Tibial artery (tissue), 4 donors: ENCODE measurements around the gene PTH1R.
A peak's percentile ranks its signal among the peaks of the same experiment; 100 is the strongest.
"Not testable (repeated sequence)": the region's sequence is repeated elsewhere in the genome, so short reads cannot be mapped to it uniquely, and the experiment has no call there.

Source experiments
- DNase-seq, 2 donors: peaks; one replicate each; pipeline ENCODE4 v3.0.0-alpha.2; 2019
- H3K27ac ChIP-seq, 2 donors: fragments of 200-600 bp; sonication (generic) in 1 of 2; 1 replicate in 1 of 2; 2 replicates in 1 of 2; pipeline ENCODE4 v1.5.1; 2018 to 2019; ENCODE audit warnings: mild to moderate bottlenecking in 1 of 2
- H3K27me3 ChIP-seq, 2 donors: fragments of 200-600 bp; sonication (generic) in 1 of 2; one replicate each; pipeline versions ENCODE4 v1.5.1 to v1.6.0; 2016 to 2019
- H3K36me3 ChIP-seq, 3 donors: fragments of 200-600 bp; sonication (generic) in 2 of 3; one replicate each; pipeline ENCODE4 v1.5.1; 2016 to 2019; ENCODE audit warnings: mild to moderate bottlenecking in 2 of 3
- H3K4me1 ChIP-seq, 4 donors: fragments of 200-600 bp; sonication (generic) in 2 of 4; 1 replicate in 3 of 4; 2 replicates in 1 of 4; pipeline ENCODE4 v1.5.1; 2016 to 2019
- H3K4me3 ChIP-seq, 2 donors: fragments of 200-600 bp; sonication (generic) in 1 of 2; 1 replicate in 1 of 2; 2 replicates in 1 of 2; pipeline ENCODE4 v1.5.1; 2018 to 2019; ENCODE audit warnings: mild to moderate bottlenecking in 2 of 2
- H3K9me3 ChIP-seq, 3 donors: fragments of 200-600 bp; sonication (generic) in 1 of 3; one replicate each; pipeline ENCODE4 v1.5.1; 2016 to 2019
- CTCF ChIP-seq, 2 experiments: fragments of 200-600 bp in 1 of 2; fragments of 450-650 bp in 1 of 2; IDR thresholded peaks; one replicate each; pipeline ENCODE4 v1.5.1; 2017 to 2019; ENCODE audit warnings: antibody characterized with exemption in 2 of 2, mild to moderate bottlenecking in 1 of 2, moderate library complexity in 1 of 2
- intact Hi-C: fragments of 100-400 bp; cut with DNase I; formaldehyde crosslinking; loops from one replicate; pipeline ENCODE4 v1.15.0; 2023; ENCODE audit warnings: low total_unique reads

PTH1R gene

GRCh38 chr3:46907960-46908293 is 30.4 kb downstream of the PTH1R start:
- Histone ChIP-seq H3K27me3 (no peaks in the 10 kb centered on the region), H3K27ac (peak overlapping the region; percentile 63 to 72), H3K9me3 (no peaks in the 10 kb centered on the region), H3K36me3 (no peaks in the 10 kb centered on the region), H3K4me1 (peaks cover 6 to 40% (median 23%) of the 10 kb centered on the region in 4 donors), H3K4me3 (no peak overlapping the region)
- no peak for DNase-seq
- intact Hi-C loops, result loop anchor here (2.0 to 5.0 kb wide), 2 partner anchors 41 to 203 kb away; no protein-coding TSS in a partner anchor
- TF ChIP-seq CTCF (IDR thresholded peaks at IDR 0.05), result no peak

DNA sequence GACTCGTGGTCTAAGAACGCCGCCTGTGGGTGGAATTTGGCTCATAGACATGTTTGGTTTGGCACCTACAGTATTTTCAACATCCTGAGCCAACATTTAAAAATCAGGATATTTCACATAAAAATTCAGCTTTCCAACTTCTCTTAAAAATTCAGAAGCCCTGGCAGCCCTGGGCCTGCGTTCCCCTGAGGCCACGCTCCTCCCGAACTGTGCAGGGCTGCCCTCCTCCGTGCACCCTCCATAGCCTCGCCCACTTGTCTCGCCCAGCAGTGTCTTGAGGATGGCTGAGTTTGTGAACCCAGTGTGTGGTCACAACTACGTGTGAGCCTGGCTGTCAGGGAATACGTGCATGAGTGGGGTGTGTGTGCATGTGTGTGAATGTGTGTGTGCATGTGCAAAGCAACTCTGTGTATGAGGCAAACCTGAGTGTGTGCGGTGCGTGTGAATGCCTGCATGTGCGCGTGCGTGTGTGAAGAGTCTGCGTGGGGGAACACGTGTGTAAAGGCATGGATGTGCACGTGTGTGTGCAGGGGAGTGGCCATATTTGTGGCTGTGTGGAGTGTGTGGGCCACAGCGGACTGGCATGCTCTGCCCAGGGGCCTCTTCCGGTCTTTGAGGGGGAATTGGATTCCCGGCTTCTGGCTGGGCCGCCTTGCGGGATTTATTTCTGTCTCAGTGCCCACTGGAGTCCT is 30.9 kb downstream of the PTH1R start:
- intact Hi-C loops, result loop anchor here (2.0 to 5.0 kb wide), 2 partner anchors 41 to 204 kb away; no protein-coding TSS in a partner anchor
- peak in 1 of 2 experiments; percentile 33 for TF ChIP-seq CTCF (IDR thresholded peaks at IDR 0.05)
- peak; percentile 69 to 89 for DNase-seq
- Histone ChIP-seq H3K27ac (peak overlapping the region; percentile 63 to 72), H3K27me3 (no peaks in the 10 kb centered on the region), H3K9me3 (no peaks in the 10 kb centered on the region), H3K4me3 (peak overlapping the region in 1 of 2 donors; percentile 13), H3K4me1 (peaks cover 6 to 40% (median 23%) of the 10 kb centered on the region in 4 donors), H3K36me3 (no peaks in the 10 kb centered on the region)

- no peaks in the 10 kb centered on the region for H3K27me3 ChIP-seq
- no peaks in the 10 kb centered on the region for H3K9me3 ChIP-seq
- intact Hi-C loops, result loop anchor here (2.0 to 5.0 kb wide), 2 partner anchors 42 to 204 kb away; no protein-coding TSS in a partner anchor
- H3K27ac ChIP-seq, result peak overlapping the region; percentile 63 to 72
- H3K36me3 ChIP-seq, result no peaks in the 10 kb centered on the region
- peaks cover 6 to 37% (median 23%) of the 10 kb centered on the region in 4 donors for H3K4me1 ChIP-seq
- peak overlapping the region in 1 of 2 donors; percentile 13 for H3K4me3 ChIP-seq
- DNase-seq, result peak in 1 of 2 donors; percentile 70
- no peak for TF ChIP-seq CTCF (IDR thresholded peaks at IDR 0.05)
Measured at GRCh38 chr3:46908986-46909534, 31.5 kb downstream of the PTH1R start.

- Histone ChIP-seq H3K9me3 (no peaks in the 10 kb centered on the region), H3K36me3 (no peaks in the 10 kb centered on the region), H3K27me3 (no peaks in the 10 kb centered on the region), H3K4me3 (peak overlapping the region in 1 of 2 donors; percentile 13), H3K4me1 (peaks cover 6 to 37% (median 23%) of the 10 kb centered on the region in 4 donors), H3K27ac (peak overlapping the region; percentile 63 to 72)
- TF ChIP-seq CTCF (IDR thresholded peaks at IDR 0.05), result peak; percentile 84 to 95
- DNase-seq, result peak; percentile 85 to 93
- intact Hi-C loops, result loop anchor here (2.0 to 5.0 kb wide), 2 partner anchors 42 to 205 kb away; no protein-coding TSS in a partner anchor
Measured at GRCh38 chr3:46909535-46910161, 32.1 kb downstream of the PTH1R start.

GRCh38 chr3:46910166-46910760 is 32.7 kb downstream of the PTH1R start:
- TF ChIP-seq CTCF (IDR thresholded peaks at IDR 0.05), result no peak
- peak; percentile 19 to 61 for DNase-seq
- H3K9me3 ChIP-seq, result no peaks in the 10 kb centered on the region
- H3K36me3 ChIP-seq, result no peaks in the 10 kb centered on the region
- no peak overlapping the region for H3K27ac ChIP-seq
- peaks cover 6 to 37% (median 23%) of the 10 kb centered on the region in 4 donors for H3K4me1 ChIP-seq
- H3K4me3 ChIP-seq, result no peak overlapping the region
- intact Hi-C loops, result no loop called here
- H3K27me3 ChIP-seq, result no peaks in the 10 kb centered on the region

DNA sequence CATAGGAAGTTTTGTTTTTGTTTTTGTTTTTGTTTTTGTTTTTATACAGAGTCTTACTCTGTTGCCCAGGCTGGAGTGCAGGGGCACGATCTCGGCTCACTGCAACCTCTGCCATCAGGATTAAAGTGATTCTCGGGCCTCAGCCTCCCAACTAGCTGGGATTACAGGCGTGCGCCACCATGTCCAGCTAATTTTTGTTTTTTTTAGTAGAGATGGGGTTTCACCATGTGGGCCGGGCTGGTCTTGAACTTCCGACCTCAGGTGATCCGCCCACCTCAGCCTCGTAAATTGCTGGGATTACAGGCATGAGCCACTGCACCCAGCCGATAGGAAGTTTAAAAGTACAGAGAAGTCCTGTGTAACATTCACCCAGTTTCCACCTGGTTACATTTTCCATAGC is 33.4 kb downstream of the PTH1R start:
- intact Hi-C loops, H3K4me3 ChIP-seq, H3K9me3 ChIP-seq, H3K27ac ChIP-seq, H3K27me3 ChIP-seq, H3K36me3 ChIP-seq: not testable (repeated sequence)
- H3K4me1 ChIP-seq, result peaks cover 6 to 37% (median 23%) of the 10 kb centered on the region in 4 donors
- peak; percentile 7 to 24 for DNase-seq
